ENCODE measurements around the gene CADPS. TPM values are rescaled to one million over a fixed set of nuclear protein-coding genes. Genes with fewer than 3 reads are reported as not detected.

CADPS gene
- total and polyA plus RNA-seq, 9 of the 15 experiments (the other 6 are each of a cell fraction or from before 2014, with no cell fraction given), result not detected

DNA sequence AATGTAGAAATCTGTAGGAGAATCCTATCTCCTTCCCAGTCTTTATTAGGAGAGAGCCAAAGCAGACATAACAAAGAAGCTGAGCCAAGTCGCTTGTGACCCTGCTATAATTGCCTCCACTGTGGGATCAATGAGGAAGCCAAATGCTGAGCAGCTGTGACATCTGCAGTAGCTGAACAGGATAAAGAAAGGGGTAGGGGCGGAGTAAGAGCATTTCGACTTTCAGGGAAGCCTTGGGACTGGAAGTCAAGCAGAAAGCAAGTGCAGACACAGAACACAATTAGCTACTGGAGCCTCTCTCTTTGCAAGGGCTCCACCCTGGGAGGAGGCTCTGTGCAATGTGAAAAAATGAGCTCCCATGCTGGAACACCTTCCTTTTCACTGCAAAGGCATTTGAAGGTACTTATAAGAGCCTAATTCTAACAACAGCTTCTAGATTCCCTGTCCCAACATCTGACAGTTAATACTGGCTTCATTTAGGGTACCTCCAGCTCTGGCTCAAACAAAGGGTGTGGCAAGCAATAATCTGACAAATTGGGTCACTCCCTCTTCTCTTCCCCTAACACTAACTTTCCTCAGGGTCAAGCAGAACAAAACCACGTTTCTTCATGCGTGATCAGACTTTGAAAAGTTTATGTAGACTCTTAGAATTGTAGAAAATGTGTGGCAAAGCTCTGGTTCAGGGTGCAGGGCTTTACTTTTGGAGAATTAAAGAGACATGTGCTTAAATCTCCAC is 166.4 kb downstream of the CADPS start (continued):
- TF ChIP-seq PHTF2 (CRISPR knock-in tag; IDR thresholded peaks at IDR 0.05) (no peak), ZNF354B (CRISPR knock-in tag; IDR thresholded peaks at IDR 0.05) (no peak), SIN3B (IDR thresholded peaks at IDR 0.05; ENCODE audit: low read depth) (no peak), RBFOX2 (IDR thresholded peaks at IDR 0.05; ENCODE audit: low read depth, low read length) (no peak)
- TF ChIP-seq, protein P1, sequence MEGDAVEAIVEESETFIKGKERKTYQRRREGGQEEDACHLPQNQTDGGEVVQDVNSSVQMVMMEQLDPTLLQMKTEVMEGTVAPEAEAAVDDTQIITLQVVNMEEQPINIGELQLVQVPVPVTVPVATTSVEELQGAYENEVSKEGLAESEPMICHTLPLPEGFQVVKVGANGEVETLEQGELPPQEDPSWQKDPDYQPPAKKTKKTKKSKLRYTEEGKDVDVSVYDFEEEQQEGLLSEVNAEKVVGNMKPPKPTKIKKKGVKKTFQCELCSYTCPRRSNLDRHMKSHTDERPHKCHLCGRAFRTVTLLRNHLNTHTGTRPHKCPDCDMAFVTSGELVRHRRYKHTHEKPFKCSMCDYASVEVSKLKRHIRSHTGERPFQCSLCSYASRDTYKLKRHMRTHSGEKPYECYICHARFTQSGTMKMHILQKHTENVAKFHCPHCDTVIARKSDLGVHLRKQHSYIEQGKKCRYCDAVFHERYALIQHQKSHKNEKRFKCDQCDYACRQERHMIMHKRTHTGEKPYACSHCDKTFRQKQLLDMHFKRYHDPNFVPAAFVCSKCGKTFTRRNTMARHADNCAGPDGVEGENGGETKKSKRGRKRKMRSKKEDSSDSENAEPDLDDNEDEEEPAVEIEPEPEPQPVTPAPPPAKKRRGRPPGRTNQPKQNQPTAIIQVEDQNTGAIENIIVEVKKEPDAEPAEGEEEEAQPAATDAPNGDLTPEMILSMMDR (IDR thresholded peaks at IDR 0.05 in 2 of 3, conservative IDR thresholded peaks at IDR 0.05 in 1 of 3; ENCODE audit: insufficient read depth in 2 of 3, low read depth in 1 of 3, low read length in 3 of 3), result no peak
- TF ChIP-seq, protein P2, sequence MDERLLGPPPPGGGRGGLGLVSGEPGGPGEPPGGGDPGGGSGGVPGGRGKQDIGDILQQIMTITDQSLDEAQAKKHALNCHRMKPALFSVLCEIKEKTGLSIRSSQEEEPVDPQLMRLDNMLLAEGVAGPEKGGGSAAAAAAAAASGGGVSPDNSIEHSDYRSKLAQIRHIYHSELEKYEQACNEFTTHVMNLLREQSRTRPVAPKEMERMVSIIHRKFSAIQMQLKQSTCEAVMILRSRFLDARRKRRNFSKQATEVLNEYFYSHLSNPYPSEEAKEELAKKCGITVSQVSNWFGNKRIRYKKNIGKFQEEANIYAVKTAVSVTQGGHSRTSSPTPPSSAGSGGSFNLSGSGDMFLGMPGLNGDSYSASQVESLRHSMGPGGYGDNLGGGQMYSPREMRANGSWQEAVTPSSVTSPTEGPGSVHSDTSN (CRISPR knock-in tag; IDR thresholded peaks at IDR 0.05; ENCODE audit: low read depth), result no peak
- TF ChIP-seq, protein P2 (tag; conservative IDR thresholded peaks at IDR 0.05; ENCODE audit: low read depth), result no peak

Data from K562 (cell line).